Peyer's patch (tissue), 4 donors: ENCODE measurements around the gene EFCAB14. TPM values are rescaled to one million over a fixed set of nuclear protein-coding genes. Genes with fewer than 3 reads are reported as not detected.

Source experiments
- DNase-seq, 3 donors: peaks; one replicate each; pipeline ENCODE4 v3.0.0-alpha.2; 2017 to 2019
- H3K27ac ChIP-seq, 4 donors: fragments of 200-600 bp; sonication (generic); one replicate each; pipeline ENCODE4 v1.5.1; 2016 to 2019
- H3K27me3 ChIP-seq, 2 donors: fragments of 200-600 bp; sonication (generic); one replicate each; pipeline ENCODE4 v1.5.1; 2019
- H3K36me3 ChIP-seq, 3 donors: fragments of 200-600 bp; sonication (generic); one replicate each; pipeline ENCODE4 v1.5.1; 2016 to 2019
- H3K4me1 ChIP-seq, 4 donors: fragments of 200-600 bp; sonication (generic); one replicate each; pipeline ENCODE4 v1.5.1; 2016 to 2019
- H3K4me3 ChIP-seq, 4 donors: fragments of 200-600 bp; sonication (generic); 1 replicate in 3 of 4; 2 replicates in 1 of 4; pipeline ENCODE4 v1.5.1; 2016 to 2019; ENCODE audit warnings: mild to moderate bottlenecking in 1 of 4
- H3K9me3 ChIP-seq, 4 donors: fragments of 200-600 bp; sonication (generic); one replicate each; pipeline ENCODE4 v1.5.1; 2016 to 2019; ENCODE audit warnings: mild to moderate bottlenecking in 1 of 4
- POLR2A ChIP-seq, 2 donors: fragments of 450-650 bp; IDR thresholded peaks; one replicate each; pipeline ENCODE4 v1.5.1; 2017; ENCODE audit warnings: antibody characterized with exemption in 2 of 2, mild to moderate bottlenecking in 2 of 2, moderate library complexity in 2 of 2
- total RNA-seq, 4 donors: library from RNA; depleted of rRNA; stranded (reverse); fragments of >200 nt; gene quantifications; one replicate each; pipeline ENCODE4 v1.1.0, GENCODE V29; 2016
- TF ChIP-seq, protein P1 (sequence below), 6 experiments: fragments of 450-650 bp in 4 of 6; fragments of 200-600 bp in 2 of 6; sonication (generic) in 1 of 6; IDR thresholded peaks; one replicate each; pipeline ENCODE4 v1.5.1; 2017 to 2019; ENCODE audit warnings: antibody characterized with exemption in 6 of 6, mild to moderate bottlenecking in 3 of 6, moderate library complexity in 1 of 6

EFCAB14 gene, protein sequence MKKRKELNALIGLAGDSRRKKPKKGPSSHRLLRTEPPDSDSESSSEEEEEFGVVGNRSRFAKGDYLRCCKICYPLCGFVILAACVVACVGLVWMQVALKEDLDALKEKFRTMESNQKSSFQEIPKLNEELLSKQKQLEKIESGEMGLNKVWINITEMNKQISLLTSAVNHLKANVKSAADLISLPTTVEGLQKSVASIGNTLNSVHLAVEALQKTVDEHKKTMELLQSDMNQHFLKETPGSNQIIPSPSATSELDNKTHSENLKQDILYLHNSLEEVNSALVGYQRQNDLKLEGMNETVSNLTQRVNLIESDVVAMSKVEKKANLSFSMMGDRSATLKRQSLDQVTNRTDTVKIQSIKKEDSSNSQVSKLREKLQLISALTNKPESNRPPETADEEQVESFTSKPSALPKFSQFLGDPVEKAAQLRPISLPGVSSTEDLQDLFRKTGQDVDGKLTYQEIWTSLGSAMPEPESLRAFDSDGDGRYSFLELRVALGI
- 100 to 1,000 TPM in 1 of 4 donors, 10 to 100 TPM in 3; 86.6 to 153 (median 96.9) TPM for total RNA-seq

DNA sequence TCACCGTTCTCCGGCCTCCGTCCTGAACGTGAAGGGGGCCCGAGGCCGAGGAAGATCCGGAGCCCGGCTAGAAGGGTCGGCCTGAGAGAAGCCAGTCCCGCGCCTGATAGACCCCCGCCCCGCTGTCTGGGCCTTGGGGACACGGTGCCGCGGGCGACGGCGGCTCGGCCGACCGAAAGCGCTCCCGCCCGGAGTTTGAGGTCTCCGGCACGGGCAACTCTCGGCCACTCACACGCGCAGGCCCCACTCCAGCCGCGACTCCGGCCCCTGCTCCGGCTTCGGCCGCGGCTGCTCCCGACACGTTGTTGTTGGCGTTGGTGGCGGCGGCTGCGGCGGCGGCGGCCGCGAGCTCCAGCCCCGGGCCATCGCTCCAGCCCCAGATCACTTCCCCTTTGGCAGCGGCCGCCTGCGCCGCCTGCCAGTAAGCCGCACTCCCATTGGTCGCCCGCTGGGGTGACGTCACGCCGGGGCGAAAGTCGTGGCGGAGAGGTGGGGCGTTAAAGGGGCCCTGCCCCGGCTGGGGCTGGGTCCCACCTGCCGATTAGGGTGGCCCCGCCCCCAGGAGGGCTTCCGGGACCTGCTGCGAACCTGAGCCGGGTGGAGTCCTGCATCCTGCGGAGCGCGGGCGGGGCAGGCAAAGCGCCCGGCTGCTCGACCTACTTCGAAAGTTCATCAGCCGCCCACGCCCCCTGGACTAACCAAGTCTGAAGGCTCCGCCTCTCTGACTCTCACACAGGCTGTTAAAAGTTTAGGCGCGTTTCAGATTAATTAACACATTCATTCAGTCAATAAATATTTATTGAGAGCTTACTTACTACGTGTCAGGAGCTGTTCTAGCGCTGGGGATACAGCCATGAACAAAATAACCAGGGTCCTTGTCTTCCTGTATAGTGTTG lies at the start of gene EFCAB14:
EFCAB14 (minus strand) TSS at position 388 of the 896 bp plus-strand sequence. CDS start 1,027 bp downstream, outside the sequence.
- peak; percentile 97 to 100 (median 99) for DNase-seq
- Histone ChIP-seq H3K27ac (peak within 1 kb of the TSS; percentile 84 to 96 (median 88)), H3K36me3 (peaks cover 0 to 16% (median 0%) of the 10 kb centered on the region in 3 donors), H3K4me3 (peak within 1 kb of the TSS; percentile 92 to 99 (median 96)), H3K9me3 (no peaks in the 10 kb centered on the region), H3K4me1 (peaks cover 9 to 26% (median 18%) of the 10 kb centered on the region in 4 donors), H3K27me3 (no peaks in the 10 kb centered on the region)
- TF ChIP-seq, protein P1, sequence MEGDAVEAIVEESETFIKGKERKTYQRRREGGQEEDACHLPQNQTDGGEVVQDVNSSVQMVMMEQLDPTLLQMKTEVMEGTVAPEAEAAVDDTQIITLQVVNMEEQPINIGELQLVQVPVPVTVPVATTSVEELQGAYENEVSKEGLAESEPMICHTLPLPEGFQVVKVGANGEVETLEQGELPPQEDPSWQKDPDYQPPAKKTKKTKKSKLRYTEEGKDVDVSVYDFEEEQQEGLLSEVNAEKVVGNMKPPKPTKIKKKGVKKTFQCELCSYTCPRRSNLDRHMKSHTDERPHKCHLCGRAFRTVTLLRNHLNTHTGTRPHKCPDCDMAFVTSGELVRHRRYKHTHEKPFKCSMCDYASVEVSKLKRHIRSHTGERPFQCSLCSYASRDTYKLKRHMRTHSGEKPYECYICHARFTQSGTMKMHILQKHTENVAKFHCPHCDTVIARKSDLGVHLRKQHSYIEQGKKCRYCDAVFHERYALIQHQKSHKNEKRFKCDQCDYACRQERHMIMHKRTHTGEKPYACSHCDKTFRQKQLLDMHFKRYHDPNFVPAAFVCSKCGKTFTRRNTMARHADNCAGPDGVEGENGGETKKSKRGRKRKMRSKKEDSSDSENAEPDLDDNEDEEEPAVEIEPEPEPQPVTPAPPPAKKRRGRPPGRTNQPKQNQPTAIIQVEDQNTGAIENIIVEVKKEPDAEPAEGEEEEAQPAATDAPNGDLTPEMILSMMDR (IDR thresholded peaks at IDR 0.05), result peak in 1 of 6 experiments; percentile 16
- peak; percentile 89 to 93 for TF ChIP-seq POLR2A (IDR thresholded peaks at IDR 0.05)

DNA sequence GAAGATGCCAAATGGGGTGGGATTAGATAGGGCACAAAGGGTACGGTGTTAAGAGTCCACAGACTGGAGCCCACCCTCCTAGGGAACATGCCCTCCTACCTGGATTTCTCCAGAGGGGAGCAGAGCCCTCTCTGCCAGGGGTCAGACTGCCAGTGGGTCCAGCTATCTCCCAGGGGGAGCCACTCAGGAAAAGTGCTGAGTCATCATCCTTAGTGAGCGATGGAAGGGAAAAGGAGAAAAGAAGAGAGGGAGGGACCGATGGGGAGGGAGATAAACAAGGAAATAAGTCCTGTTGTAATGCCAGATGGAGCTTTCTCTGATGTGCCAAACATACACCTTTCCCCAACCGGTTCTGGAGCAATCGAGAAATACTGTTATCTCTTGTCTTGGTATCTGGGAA lies 49.5 kb upstream of the EFCAB14 start:
- TF ChIP-seq POLR2A (IDR thresholded peaks at IDR 0.05), result no peak
- TF ChIP-seq, protein P1 (IDR thresholded peaks at IDR 0.05), result no peak
- Histone ChIP-seq H3K27ac (no peak overlapping the region), H3K4me1 (no peaks in the 10 kb centered on the region), H3K36me3 (no peaks in the 10 kb centered on the region), H3K27me3 (no peaks in the 10 kb centered on the region), H3K9me3 (peaks cover 0 to 30% (median 5%) of the 10 kb centered on the region in 4 donors), H3K4me3 (no peak overlapping the region)
- no peak for DNase-seq

DNA sequence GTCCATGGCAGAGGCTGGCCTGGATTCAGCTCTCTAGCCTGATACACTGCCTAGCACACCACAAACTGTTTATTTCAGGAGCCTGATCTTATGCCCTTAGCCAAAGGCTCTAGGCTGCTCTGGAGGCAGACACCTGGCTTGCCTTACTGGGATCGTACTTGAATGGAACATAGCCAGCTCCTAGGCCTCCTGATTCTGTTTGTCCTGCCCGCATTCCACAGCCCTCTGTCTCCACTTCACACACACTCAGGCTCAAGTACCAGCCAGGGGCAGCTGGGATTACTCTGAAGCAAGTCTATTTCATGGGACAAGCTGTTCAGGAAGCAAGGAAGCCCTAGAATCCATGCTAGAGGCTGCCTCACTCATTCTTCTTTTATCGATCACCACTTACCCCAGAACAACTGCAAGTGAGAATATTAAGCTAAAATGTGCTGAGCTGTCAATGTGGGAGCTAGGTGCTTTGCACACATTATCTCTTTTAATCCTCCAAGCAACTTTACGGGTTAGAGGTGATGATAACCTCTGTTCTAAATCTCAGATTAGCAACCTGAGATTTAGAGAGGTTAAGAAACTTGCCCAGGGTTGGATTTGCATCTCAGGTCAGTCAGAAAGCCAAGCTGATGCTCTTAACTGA lies 48.9 kb upstream of the EFCAB14 start:
- no peaks in the 10 kb centered on the region for H3K4me1 ChIP-seq
- H3K27me3 ChIP-seq, result no peaks in the 10 kb centered on the region
- H3K36me3 ChIP-seq, result no peaks in the 10 kb centered on the region
- no peak overlapping the region for H3K27ac ChIP-seq
- no peak for DNase-seq
- H3K4me3 ChIP-seq, result no peak overlapping the region
- TF ChIP-seq, protein P1 (IDR thresholded peaks at IDR 0.05), result no peak
- no peak for TF ChIP-seq POLR2A (IDR thresholded peaks at IDR 0.05)
- H3K9me3 ChIP-seq, result peaks cover 0 to 30% (median 5%) of the 10 kb centered on the region in 4 donors

DNA sequence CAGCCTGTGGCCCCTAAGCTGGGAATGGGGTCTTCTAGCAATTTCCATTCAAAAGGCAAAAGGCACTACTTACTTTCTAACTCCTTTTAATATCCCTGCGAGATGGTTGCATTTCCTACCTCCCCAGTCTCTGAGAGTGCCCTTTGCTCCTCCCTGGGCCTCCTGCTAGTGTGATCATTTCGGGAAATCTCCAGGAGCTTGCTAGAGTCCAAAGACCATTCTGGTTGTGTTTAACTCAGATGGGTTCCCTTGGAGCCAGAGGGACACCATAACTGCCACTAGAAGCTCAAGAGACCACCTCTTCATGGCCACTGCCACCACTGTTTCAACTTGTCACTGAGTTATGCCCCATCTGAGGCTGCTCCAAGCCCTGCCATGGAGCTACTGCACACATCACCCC lies 45.5 kb upstream of the EFCAB14 start:
- Histone ChIP-seq H3K4me3 (no peak overlapping the region), H3K36me3 (no peaks in the 10 kb centered on the region), H3K27ac (no peak overlapping the region), H3K9me3 (peaks cover 0 to 3% (median 0%) of the 10 kb centered on the region in 4 donors), H3K27me3 (no peaks in the 10 kb centered on the region), H3K4me1 (no peaks in the 10 kb centered on the region)
- TF ChIP-seq, protein P1 (IDR thresholded peaks at IDR 0.05), result no peak
- no peak for TF ChIP-seq POLR2A (IDR thresholded peaks at IDR 0.05)
- peak in 1 of 3 donors; percentile 56 for DNase-seq

DNA sequence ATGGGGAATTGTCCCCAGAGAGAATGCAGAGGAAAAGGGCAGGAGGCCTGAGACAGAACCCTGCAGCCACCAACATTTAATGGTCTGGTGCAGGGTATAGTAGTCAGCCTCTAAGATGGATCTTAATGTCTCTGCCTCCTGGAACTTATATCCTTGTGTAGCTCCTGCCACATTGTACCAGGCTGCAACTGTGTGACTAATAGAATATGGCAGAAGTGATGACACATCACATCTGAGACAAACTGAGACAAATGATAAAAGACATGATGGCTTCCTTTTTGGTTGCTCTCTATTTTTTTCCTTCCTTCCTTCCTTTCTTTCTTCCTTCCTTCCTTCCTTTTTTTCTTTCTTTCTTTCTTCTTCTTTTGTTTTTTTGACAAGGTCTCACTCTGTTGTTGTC lies 42.8 kb upstream of the EFCAB14 start:
- H3K27ac ChIP-seq, result no peak overlapping the region
- TF ChIP-seq POLR2A (IDR thresholded peaks at IDR 0.05), result no peak
- TF ChIP-seq, protein P1 (IDR thresholded peaks at IDR 0.05), result no peak
- H3K27me3 ChIP-seq, result no peaks in the 10 kb centered on the region
- DNase-seq, result no peak
- H3K9me3 ChIP-seq, result no peaks in the 10 kb centered on the region
- no peaks in the 10 kb centered on the region for H3K36me3 ChIP-seq
- H3K4me1 ChIP-seq, result no peaks in the 10 kb centered on the region
- H3K4me3 ChIP-seq, result no peak overlapping the region
